Subcutaneous abdominal adipose tissue (tissue), 5 donors: ENCODE results near the gene TLR1.

Experiments
- H3K27ac ChIP-seq: one replicate; pipeline ENCODE4 v1.7.0; 2013; ENCODE audit warnings: low read depth, mild to moderate bottlenecking, inconsistent platforms, low read length, moderate library complexity
- H3K27me3 ChIP-seq, 5 donors: one replicate each; pipeline ENCODE4 v1.7.0; 2013; ENCODE audit warnings: low read length in 5 of 5, inconsistent platforms in 1 of 5; ENCODE audit not compliant: control insufficient read depth in 5 of 5, insufficient read depth in 4 of 5
- H3K36me3 ChIP-seq, 5 donors: one replicate each; pipeline ENCODE4 v1.7.0; 2013; ENCODE audit warnings: low read length in 5 of 5; ENCODE audit not compliant: control insufficient read depth in 5 of 5, insufficient read depth in 5 of 5
- H3K4me1 ChIP-seq, 5 donors: one replicate each; pipeline ENCODE4 v1.7.0; 2013; ENCODE audit warnings: low read length in 5 of 5, mild to moderate bottlenecking in 3 of 5, moderate library complexity in 1 of 5; ENCODE audit not compliant: control insufficient read depth in 5 of 5, insufficient read depth in 5 of 5
- H3K4me3 ChIP-seq, 5 donors: one replicate each; pipeline ENCODE4 v1.7.0; 2013; ENCODE audit warnings: low read length in 5 of 5, low read depth in 1 of 5
- H3K9ac ChIP-seq, 5 donors: one replicate each; pipeline ENCODE4 v1.7.0; 2013; ENCODE audit warnings: low read length in 5 of 5, mild to moderate bottlenecking in 4 of 5, moderate library complexity in 3 of 5
- H3K9me3 ChIP-seq, 5 donors: one replicate each; pipeline ENCODE4 v1.7.0; 2013; ENCODE audit warnings: low read length in 5 of 5; ENCODE audit not compliant: control insufficient read depth in 5 of 5
- donor health status: healthy.
- donor health status: healthy.
- donor health status: healthy.
- donor health status: healthy.
- donor health status: healthy.

TLR1 gene, protein sequence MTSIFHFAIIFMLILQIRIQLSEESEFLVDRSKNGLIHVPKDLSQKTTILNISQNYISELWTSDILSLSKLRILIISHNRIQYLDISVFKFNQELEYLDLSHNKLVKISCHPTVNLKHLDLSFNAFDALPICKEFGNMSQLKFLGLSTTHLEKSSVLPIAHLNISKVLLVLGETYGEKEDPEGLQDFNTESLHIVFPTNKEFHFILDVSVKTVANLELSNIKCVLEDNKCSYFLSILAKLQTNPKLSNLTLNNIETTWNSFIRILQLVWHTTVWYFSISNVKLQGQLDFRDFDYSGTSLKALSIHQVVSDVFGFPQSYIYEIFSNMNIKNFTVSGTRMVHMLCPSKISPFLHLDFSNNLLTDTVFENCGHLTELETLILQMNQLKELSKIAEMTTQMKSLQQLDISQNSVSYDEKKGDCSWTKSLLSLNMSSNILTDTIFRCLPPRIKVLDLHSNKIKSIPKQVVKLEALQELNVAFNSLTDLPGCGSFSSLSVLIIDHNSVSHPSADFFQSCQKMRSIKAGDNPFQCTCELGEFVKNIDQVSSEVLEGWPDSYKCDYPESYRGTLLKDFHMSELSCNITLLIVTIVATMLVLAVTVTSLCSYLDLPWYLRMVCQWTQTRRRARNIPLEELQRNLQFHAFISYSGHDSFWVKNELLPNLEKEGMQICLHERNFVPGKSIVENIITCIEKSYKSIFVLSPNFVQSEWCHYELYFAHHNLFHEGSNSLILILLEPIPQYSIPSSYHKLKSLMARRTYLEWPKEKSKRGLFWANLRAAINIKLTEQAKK

DNA sequence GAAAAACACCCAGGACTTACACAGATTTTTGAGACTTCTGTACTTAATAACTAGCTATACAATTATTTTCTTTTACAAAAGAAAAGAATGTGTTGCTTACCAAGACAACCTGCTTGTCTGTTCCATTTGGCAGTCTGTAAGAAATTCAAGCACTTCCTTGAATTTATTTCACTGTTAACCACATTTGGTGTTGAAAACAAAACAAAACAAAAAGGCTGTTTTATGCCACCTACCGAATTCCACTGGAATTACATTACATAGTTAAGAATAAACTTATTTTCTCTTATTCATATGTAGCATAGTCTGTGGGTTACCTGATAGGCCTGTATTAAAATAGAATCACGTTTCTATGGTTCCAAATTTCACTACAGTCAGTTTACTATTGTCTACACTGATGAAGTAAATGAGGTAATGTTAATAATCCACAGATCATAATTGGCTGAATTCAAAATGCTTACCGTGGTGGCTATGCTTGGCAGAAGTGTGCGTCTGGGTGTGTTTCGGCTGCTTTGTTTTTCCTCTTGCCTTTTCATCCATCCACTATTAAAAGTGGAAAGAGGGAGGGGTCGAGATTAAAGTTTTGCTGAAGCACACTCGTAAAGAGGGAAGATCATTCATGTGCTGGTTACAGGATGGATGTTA, at the start of gene TLR1:
TSS of gene TLR1 (minus strand) at position 138 of the 642 bp plus-strand sequence. CDS start 5,960 bp downstream, outside the sequence.
- peak within 1 kb of the TSS; percentile 49 to 62 (median 59) for H3K4me3 ChIP-seq
- no peaks in the 10 kb centered on the region for H3K27me3 ChIP-seq
- peaks cover 0 to 11% (median 7%) of the 10 kb centered on the region in 5 donors for H3K36me3 ChIP-seq
- peak within 1 kb of the TSS; percentile 29 to 75 (median 63) for H3K9ac ChIP-seq
- H3K9me3 ChIP-seq, result peaks cover 0 to 4% (median 0%) of the 10 kb centered on the region in 5 donors
- H3K4me1 ChIP-seq, result peaks cover 0 to 26% (median 19%) of the 10 kb centered on the region in 5 donors
- peak within 1 kb of the TSS; percentile 55 for H3K27ac ChIP-seq

DNA sequence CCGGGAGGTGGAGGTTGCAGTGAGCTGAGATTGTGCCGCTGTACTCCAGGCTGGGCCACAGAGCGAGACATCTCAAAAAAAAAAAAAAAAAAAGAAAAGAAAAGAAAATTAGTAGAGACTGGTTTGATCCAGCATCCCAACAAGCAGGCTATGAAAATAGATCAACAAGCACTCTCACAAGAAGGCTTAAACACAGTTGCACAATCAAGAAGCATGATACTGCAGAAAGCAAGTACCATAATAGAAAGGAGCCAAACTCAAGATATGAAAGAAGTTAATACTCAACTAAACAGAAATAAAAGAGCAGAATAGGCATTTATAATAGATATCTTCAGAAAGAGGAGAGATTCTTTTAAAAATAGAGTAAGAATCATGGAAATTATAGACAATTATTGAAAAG, 41.4 kb upstream of the TLR1 start:
- no peaks in the 10 kb centered on the region for H3K9me3 ChIP-seq
- H3K4me3 ChIP-seq, result no peak overlapping the region
- no peaks in the 10 kb centered on the region for H3K4me1 ChIP-seq
- no peaks in the 10 kb centered on the region for H3K36me3 ChIP-seq
- H3K27me3 ChIP-seq, result no peaks in the 10 kb centered on the region
- no peak overlapping the region for H3K27ac ChIP-seq
- no peak overlapping the region for H3K9ac ChIP-seq

DNA sequence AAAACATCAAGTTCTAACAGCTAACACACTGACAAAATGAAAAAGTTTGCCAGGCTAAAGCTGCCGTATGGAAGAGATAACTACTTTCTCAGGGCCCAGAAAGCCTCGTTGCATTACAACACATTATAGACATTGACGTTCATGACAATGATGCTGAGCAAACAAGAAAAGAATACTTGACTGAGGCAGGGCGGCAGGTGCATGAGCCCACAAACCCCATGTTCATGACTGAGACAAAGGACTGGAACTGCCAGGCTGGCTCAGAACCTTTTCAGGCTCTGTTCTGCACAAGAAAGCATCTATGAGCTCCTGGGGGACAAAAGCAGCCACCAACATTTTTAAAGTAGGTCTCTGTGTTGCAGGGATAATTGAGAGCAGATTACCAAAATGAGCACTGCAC, 38.4 kb upstream of the TLR1 start:
- no peak overlapping the region for H3K4me3 ChIP-seq
- no peaks in the 10 kb centered on the region for H3K36me3 ChIP-seq
- H3K9ac ChIP-seq, result no peak overlapping the region
- no peaks in the 10 kb centered on the region for H3K9me3 ChIP-seq
- no peaks in the 10 kb centered on the region for H3K4me1 ChIP-seq
- no peak overlapping the region for H3K27ac ChIP-seq
- no peaks in the 10 kb centered on the region for H3K27me3 ChIP-seq

DNA sequence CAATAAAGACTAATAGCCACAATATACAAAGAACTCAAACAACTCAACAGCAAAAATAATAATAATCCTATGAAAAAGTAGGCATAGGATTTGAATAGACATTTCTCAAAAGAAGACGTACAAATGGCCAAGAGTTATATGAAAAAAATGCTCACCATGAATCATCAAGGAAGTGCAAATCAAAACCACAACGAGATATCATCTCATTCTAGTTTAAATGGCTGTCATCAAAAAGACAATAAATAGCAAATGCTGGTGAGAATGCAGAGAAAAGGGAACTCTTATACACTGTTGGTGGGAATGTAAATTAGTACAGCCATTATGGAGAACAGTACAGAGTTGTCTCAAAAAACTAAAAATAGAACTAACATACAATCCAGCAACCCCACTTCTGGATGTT, 33.3 kb upstream of the TLR1 start:
- Histone ChIP-seq H3K36me3 (no peaks in the 10 kb centered on the region), H3K4me3 (no peak overlapping the region), H3K27ac (no peak overlapping the region), H3K9ac (no peak overlapping the region), H3K4me1 (peaks cover 0 to under 1% (median 0%) of the 10 kb centered on the region in 5 donors), H3K27me3 (no peaks in the 10 kb centered on the region), H3K9me3 (peaks cover 0 to 13% (median 7%) of the 10 kb centered on the region in 5 donors)

DNA sequence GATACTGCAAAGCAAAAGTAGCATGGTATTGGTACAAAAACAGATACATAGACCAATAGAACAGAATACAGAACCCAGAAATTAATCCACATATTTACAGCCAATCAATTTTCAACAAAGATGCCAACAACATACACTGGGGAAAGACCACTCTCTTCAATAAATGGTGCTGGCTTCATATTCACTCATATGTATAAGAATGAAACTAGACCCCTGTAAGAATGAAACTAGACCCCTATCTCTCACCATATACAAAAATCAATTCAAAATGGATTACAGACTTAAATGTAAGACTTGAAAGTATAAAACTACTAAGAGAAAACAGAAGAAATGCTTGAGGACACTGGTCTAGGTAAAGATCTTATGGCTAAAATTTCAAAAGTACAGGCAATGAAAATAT, 32.7 kb upstream of the TLR1 start:
- Histone ChIP-seq H3K9ac (no peak overlapping the region), H3K4me1 (peaks cover 0 to 6% (median 0%) of the 10 kb centered on the region in 5 donors), H3K9me3 (peaks cover 0 to 13% (median 7%) of the 10 kb centered on the region in 5 donors), H3K27me3 (no peaks in the 10 kb centered on the region), H3K4me3 (no peak overlapping the region), H3K36me3 (no peaks in the 10 kb centered on the region), H3K27ac (no peak overlapping the region)

DNA sequence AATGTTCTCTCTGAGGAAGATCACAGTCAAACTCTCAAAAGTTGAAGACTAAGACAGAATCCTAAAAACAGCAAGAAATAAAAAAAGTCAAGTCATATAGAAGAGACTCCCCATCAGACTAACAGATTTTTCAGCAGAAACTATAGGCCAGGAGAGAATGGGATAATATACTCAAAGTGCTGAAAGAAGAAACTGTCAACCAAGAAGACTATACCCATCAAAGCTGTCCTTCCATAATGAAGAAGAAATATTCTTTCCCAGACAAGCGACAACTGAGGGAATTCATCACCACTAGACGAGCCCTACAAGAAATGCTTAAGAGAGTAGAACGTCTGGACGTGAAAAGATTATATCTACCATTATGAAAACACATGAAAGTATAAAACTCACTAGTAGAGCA, 30.0 kb upstream of the TLR1 start:
- no peak overlapping the region for H3K27ac ChIP-seq
- no peak overlapping the region for H3K9ac ChIP-seq
- H3K4me3 ChIP-seq, result no peak overlapping the region
- peaks cover 0 to 7% (median 0%) of the 10 kb centered on the region in 5 donors for H3K4me1 ChIP-seq
- H3K27me3 ChIP-seq, result no peaks in the 10 kb centered on the region
- H3K36me3 ChIP-seq, result no peaks in the 10 kb centered on the region
- peaks cover 0 to 13% (median 7%) of the 10 kb centered on the region in 5 donors for H3K9me3 ChIP-seq

DNA sequence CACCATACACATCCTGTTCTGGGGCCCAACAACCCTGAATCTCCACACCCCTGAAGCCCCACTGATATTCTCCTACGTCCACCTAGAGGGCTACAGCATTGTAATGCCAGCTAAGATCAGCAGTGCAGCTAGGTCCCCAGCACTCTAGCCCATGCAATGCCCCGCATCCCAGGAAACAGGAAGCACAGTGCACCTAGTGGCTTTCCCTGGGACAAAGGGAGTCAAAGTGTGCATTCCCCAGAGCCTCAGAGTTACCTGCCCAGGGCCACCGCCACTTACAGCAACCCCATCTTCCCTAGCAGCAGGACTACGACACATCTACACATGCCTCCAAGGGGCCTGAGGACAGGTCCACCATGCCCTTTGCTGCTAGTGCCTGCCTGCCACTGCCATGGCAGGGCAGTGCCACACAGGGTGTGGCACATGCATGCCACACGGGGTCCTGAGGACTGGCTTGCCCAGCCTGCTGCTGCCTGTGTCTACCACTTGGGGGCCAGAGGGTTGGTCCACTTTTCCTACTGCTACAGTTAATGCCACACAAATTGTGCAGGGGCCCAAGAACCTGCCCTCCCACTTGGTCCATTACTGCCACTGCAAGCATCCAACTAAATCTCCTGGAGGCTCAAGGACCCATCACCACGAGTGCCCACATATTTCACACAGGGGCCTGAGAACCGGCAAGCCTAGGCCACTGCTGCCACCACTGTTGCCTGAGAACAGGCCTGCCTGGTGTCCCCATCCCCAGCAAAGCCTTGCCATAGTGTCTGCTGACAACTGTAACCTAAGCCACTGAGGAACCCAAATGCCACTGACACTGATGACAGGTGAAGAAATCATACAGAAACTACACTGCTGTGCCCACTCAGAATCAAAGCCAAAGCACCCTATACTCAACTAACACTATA, 28.3 kb upstream of the TLR1 start:
- H3K4me1 ChIP-seq, result peaks cover 0 to 7% (median 0%) of the 10 kb centered on the region in 5 donors
- no peak overlapping the region for H3K4me3 ChIP-seq

DNA sequence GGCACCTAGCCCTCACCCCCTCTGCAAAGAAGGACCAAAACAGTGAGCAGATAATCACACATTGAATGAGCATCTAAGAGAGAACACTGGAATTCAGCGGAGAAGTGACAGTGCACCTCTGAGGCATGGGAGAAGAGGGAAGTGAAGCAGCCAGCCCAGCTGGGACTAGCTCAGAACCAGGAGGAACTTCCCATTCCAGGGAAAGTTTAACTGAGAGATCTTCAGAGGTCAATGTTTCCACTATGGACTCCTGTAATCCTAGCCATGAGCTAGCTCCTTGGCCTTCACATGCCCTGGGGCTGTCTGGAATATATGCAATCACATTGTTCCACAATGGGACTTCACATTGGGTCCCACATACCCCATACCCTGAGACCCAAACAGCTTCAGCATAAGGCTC, 27.6 kb upstream of the TLR1 start:
- H3K9ac ChIP-seq, result no peak overlapping the region
- H3K27me3 ChIP-seq, result no peaks in the 10 kb centered on the region
- peaks cover 0 to 7% (median 0%) of the 10 kb centered on the region in 5 donors for H3K4me1 ChIP-seq
- no peaks in the 10 kb centered on the region for H3K36me3 ChIP-seq
- peaks cover 0 to 13% (median 7%) of the 10 kb centered on the region in 5 donors for H3K9me3 ChIP-seq
- no peak overlapping the region for H3K4me3 ChIP-seq
- H3K27ac ChIP-seq, result no peak overlapping the region

More for the DNA sequence above, 28.3 kb upstream of the TLR1 start:
- Histone ChIP-seq H3K27me3 (no peaks in the 10 kb centered on the region), H3K36me3 (no peaks in the 10 kb centered on the region), H3K27ac (no peak overlapping the region), H3K9ac (no peak overlapping the region), H3K9me3 (peaks cover 0 to 13% (median 7%) of the 10 kb centered on the region in 5 donors)

DNA sequence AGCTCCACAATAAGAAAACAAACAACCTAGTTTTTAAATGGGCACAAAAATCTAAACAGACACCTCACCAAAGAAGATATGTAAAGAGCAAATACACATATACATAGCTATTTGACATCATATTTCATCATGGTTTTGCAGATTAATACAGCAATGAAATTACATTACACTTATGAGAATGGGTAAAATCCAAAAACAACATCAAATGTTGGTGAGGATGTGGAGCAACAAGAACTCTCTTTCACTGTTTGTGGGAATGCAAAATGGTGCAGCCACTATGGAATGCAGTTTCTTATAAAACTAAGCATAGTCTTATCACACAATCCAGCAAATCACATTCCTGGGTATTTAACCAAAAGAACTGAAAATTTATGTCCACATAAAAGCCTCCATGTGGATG, 27.1 kb upstream of the TLR1 start:
- no peaks in the 10 kb centered on the region for H3K36me3 ChIP-seq

More for the DNA sequence above, 27.1 kb upstream of the TLR1 start:
- no peak overlapping the region for H3K9ac ChIP-seq
- peaks cover 0 to 13% (median 7%) of the 10 kb centered on the region in 5 donors for H3K9me3 ChIP-seq
- no peaks in the 10 kb centered on the region for H3K27me3 ChIP-seq
- peaks cover 0 to 7% (median 0%) of the 10 kb centered on the region in 5 donors for H3K4me1 ChIP-seq
- no peak overlapping the region for H3K4me3 ChIP-seq
- no peak overlapping the region for H3K27ac ChIP-seq
